BE2C (cell line): Measurements from ENCODE around the gene DEUP1.

Experiments used
- DNase-seq: peaks from one replicate; pipeline ENCODE4 v3.0.0-alpha.2; 2020
- H3K27me3 ChIP-seq: fragments of 250-450 bp; sonication (Bioruptor Pico); 2 replicates; pipeline ENCODE4 v1.5.1; 2020; ENCODE audit warnings: mild to moderate bottlenecking
- H3K36me3 ChIP-seq: fragments of 250-450 bp; sonication (Bioruptor Pico); 2 replicates; pipeline ENCODE4 v1.5.1; 2020; ENCODE audit warnings: mild to moderate bottlenecking
- H3K4me1 ChIP-seq: fragments of 250-450 bp; sonication (Bioruptor Pico); 2 replicates; pipeline ENCODE4 v1.5.1; 2020
- H3K4me3 ChIP-seq: 2 replicates; pipeline ENCODE4 v1.5.1; 2011; ENCODE audit warnings: low read depth, low read length
- H3K9me3 ChIP-seq: fragments of 250-450 bp; sonication (Bioruptor Pico); 2 replicates; pipeline ENCODE4 v1.5.1; 2020
- TF ChIP-seq, protein P1 (sequence below): IDR thresholded peaks from 2 replicates; pipeline ENCODE4 v1.5.1; 2012; ENCODE audit warnings: mild to moderate bottlenecking, low read depth, low read length

DEUP1 gene

DNA sequence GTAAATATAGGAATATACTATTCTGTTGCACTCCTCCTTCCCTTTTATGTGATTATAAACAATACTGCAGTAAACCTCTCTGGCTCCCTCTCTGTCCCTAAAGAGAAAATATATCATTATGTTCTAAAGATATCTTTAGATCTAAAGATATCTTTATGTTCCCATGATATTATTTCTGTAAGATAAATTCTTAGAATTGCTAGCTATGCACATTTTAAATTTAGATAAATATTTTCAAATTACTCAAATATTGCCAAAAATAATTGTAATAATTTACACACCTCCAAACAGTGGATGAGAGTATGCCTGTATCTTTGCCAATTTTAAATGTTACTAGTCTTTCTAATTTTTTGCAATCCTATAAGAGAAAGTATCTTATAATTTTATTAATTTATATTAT, 10.3 kb upstream of the DEUP1 start:
- Histone ChIP-seq H3K4me1 (no peaks in the 10 kb centered on the region; the same call in 1 of the 2 replicates), H3K27me3 (no peaks in the 10 kb centered on the region), H3K4me3 (no peak overlapping the region), H3K36me3 (no peaks in the 10 kb centered on the region), H3K9me3 (no peaks in the 10 kb centered on the region; the same call in 1 of the 2 replicates)
- no peak for DNase-seq
- TF ChIP-seq, protein P1, sequence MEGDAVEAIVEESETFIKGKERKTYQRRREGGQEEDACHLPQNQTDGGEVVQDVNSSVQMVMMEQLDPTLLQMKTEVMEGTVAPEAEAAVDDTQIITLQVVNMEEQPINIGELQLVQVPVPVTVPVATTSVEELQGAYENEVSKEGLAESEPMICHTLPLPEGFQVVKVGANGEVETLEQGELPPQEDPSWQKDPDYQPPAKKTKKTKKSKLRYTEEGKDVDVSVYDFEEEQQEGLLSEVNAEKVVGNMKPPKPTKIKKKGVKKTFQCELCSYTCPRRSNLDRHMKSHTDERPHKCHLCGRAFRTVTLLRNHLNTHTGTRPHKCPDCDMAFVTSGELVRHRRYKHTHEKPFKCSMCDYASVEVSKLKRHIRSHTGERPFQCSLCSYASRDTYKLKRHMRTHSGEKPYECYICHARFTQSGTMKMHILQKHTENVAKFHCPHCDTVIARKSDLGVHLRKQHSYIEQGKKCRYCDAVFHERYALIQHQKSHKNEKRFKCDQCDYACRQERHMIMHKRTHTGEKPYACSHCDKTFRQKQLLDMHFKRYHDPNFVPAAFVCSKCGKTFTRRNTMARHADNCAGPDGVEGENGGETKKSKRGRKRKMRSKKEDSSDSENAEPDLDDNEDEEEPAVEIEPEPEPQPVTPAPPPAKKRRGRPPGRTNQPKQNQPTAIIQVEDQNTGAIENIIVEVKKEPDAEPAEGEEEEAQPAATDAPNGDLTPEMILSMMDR: no peak

DNA sequence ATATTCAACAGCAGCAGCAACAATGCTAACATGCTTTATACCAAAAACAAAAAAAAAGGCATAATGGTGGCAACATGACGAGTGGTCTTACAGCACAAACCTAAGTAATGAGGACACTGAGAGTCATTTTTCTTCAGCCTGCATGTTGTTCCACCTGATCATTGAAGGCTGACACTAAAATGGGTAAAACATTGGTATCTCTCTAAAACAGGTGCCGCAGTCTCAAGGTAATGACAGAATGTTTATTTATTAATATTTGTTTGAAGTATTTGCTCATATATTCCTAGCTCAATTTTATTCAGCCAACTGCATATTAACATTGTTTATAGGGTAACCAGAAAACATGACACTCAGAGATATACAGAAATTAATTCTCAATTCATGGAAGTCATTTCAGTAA, 8.3 kb upstream of the DEUP1 start:
- Histone ChIP-seq H3K9me3 (no peaks in the 10 kb centered on the region; the same call in 1 of the 2 replicates), H3K4me1 (no peaks in the 10 kb centered on the region; the same call in 1 of the 2 replicates), H3K27me3 (no peaks in the 10 kb centered on the region), H3K4me3 (no peak overlapping the region), H3K36me3 (no peaks in the 10 kb centered on the region)
- TF ChIP-seq, protein P1: no peak
- no peak for DNase-seq

DNA sequence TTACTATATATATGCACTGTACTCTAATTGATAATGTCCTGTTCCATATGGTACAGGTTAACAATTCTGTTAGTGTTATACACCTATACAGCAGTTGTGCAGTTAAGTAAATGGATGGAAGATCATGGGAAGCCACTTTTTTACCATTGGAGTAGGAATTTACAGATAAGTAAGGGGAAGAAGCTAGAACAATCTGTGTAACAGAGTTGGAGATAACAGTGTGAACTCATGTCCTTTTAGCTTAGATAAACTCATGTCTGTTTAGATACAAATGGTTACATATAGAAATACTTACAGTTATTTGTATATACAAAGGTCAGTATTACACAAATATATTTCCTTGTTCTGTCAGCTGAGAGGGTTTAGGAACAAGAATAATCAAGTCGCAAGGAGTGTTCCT, 6.8 kb upstream of the DEUP1 start:
- TF ChIP-seq, protein P1: no peak
- DNase-seq: no peak
- no peaks in the 10 kb centered on the region for H3K27me3 ChIP-seq

DNA sequence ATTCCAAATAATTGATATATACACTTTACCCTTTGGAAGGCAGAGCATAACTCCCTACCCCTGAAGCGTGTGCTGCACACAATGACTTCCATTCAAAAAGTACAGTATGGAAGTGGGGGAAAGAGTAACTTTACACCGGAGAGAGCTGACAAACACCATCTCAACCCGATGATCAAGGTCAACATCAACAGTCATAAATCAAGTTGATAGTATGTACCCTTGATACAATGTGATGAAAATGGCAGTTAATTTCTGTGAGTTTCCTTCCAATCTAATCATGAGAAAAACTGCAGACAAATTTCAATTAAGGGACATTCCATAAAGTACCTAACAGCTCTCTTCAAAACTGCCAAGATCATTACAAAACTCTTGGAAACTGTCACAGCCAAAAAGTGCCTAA, 6.0 kb upstream of the DEUP1 start:
- Histone ChIP-seq H3K27me3 (no peaks in the 10 kb centered on the region), H3K4me1 (no peaks in the 10 kb centered on the region), H3K9me3 (no peaks in the 10 kb centered on the region), H3K36me3 (no peaks in the 10 kb centered on the region), H3K4me3 (no peak overlapping the region)
- DNase-seq: no peak
- TF ChIP-seq, protein P1: no peak

More for the DNA sequence above, 6.8 kb upstream of the DEUP1 start:
- Histone ChIP-seq H3K36me3 (no peaks in the 10 kb centered on the region), H3K4me1 (no peaks in the 10 kb centered on the region), H3K4me3 (no peak overlapping the region), H3K9me3 (no peaks in the 10 kb centered on the region; the same call in 1 of the 2 replicates)

DNA sequence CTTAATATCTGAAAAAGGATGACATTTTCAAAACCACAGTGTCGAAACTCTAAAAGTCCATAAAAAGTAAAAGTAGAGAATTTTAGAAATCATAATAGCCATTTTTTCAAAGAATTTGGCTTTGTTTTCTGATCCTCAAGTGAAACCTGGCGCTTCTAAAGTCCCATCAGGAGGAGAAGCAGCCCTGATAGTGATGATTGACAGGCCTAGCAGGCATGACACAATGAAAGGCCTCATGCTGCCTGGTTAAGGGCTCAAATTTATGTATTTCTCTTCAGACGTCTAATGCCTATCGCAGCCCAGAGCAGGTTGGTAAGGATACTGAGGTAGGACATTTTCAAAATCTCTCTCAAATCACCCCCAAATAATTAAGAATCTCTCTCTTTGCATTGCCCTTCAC, 3.9 kb upstream of the DEUP1 start:
- DNase-seq: no peak
- Histone ChIP-seq H3K36me3 (no peaks in the 10 kb centered on the region), H3K9me3 (no peaks in the 10 kb centered on the region), H3K27me3 (no peaks in the 10 kb centered on the region), H3K4me1 (no peaks in the 10 kb centered on the region), H3K4me3 (no peak overlapping the region)
- TF ChIP-seq, protein P1: no peak

DNA sequence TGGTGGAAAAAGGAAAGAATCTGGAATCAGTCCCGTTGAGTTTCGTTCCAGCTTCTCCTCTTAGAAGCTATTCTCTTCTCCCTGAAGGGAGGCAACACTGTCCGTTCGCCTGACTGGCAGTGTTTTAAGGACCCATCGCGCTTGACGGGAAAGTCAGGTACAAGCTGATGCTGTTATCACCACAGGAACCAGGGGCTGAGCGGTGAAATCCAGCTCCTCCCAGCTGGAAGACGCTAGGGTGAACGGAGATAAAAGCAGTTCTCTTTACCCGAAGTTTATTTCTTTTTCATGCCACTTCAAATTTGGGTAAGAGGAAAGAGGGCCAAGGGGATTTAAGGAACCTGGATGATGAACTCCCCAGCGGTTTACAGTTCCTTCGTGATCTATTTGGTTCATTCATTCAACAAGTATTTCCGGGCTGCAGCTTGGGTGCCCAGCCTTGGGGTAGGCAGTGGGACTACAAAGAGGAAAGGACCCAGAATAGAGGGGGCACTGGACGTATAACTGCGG, 551 bp upstream of the DEUP1 start:
- H3K4me1 ChIP-seq: no peaks in the 10 kb centered on the region
- TF ChIP-seq, protein P1: no peak
- no peak for DNase-seq
- H3K36me3 ChIP-seq: no peaks in the 10 kb centered on the region
- peak overlapping the region; percentile 42 for H3K4me3 ChIP-seq
- H3K27me3 ChIP-seq: no peaks in the 10 kb centered on the region
- H3K9me3 ChIP-seq: no peaks in the 10 kb centered on the region
